NCI-H2196 (cell line): Measurements from ENCODE around the gene SCP2D1.

Experiments
- DNase-seq: peaks from one replicate; lab custom pipeline; 2025; ENCODE audit not compliant: unreplicated experiment; lab: John Stamatoyannopoulos, UW

SCP2D1 gene

GRCh38 chr20:18811904-18812303 is 1.7 kb upstream of the SCP2D1 start:
- no peak for DNase-seq

DNA sequence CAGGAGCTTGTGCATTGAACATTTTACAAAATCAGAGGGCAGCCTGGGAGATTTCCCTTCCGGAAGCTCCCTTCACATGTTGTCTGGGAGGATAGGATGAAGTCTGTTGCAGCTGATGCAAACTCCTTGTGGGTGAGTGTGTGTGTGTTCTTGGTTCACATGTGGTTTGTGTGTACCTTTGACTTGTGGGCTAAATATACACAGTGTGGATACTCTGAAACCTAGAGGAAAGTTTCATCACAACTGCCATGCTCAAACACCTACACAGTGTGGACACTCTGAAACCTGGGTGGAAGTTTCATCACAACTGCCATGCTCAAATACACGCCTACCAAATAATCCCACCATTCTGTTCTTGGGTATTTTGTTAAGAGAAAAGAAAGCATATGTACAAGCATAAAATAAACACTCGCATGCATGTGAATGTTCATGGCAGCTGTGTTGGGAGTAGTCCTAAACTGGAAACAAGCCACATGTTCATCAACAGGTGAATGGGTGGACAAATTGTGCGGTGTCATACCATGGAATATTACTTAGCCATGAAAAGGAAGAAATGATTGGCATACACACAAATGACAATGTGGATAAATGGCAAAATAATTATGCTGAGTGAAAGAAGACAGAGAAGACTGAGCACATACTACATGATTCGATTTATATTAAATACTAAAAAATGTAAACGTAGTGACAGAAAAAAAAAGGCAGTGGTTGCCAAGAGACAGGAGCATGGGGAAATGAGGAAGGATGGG is 1.8 kb downstream of the SCP2D1 start:
- no peak for DNase-seq

DNA sequence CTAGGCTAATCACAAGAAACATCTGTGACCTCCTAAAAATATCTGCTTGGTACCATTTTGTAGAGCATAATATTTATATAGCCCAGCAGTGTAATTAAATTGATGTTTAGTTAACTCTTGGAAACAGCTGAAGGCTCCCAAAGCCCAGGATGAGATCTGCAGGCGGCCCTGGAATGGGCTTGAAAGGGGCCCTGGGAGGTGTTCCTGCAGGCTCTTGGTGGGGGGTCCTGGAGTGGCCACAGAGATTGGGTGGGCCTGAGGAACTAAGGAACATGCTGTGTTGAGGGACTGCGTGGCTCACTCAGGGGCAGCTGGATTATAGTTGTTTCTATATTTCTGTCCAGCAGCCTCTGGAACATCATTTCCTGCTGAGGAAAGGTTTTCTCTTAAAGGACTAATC is 9.2 kb downstream of the SCP2D1 start:
- no peak for DNase-seq

DNA sequence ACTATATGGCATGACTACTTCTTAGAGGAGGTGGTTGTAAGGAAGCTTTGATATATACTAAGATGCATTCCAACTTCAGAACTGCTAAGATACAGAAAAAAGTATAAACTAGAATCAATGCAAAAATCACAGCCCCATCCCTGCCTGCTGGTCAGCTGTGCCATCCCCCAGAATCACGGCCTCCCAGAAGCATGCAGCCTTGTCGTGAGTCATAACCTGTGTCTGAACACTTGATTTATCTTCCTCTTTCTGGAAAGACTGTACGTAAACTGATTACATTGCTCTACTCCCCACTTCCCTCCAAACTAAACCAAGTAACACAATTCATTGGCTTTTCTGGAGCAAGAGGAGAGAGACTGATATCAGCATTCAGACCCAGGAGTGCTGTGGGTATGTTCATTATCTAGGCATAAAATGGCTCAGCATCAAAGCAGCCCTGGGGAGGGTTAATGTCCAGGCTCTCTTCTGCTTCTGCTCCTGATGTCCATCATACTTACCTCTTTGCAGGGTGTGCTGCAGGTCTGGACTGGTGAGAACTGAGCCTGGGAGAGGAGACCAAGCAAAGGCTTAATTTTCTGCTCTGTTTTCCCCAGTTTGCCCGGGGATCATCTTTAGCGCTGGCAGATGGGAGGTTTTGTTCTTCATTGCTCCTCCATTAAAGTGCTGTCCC is 18.4 kb downstream of the SCP2D1 start:
- DNase-seq: no peak

DNA sequence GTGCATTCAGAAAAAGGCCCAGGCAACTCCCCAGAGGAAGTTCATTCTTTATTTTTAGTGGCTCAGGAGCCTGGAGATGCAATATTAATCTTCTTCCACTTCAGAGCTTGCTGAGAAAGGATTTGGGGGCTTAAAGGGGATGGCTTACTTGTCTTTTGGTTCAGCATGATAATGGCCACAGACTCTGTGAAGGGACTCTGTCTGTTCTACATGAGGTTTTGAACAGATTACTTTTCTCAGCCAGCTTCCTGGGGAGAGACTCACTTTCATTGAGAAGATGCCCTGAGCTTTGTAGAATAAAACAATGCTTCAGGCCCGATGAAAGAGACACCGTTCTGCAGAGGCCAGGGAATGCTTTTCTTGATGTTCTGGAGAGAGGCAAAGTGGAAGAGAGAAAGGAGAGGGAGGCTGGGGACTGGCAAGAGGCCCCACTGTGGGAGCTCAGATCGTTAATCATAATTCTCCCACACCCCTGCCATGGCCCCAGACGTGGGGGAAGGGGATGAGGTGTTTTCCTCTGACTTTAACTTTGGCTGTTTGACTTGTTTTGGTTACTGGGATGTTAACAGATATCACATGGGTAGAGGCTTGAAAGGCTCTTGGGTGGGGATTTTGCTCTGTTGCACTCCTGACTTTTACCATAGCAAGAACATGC is 19.1 kb downstream of the SCP2D1 start:
- no peak for DNase-seq

- no peak for DNase-seq
These were observed 22.1 kb downstream of the SCP2D1 start for GRCh38 chr20:18835466-18836256.

DNA sequence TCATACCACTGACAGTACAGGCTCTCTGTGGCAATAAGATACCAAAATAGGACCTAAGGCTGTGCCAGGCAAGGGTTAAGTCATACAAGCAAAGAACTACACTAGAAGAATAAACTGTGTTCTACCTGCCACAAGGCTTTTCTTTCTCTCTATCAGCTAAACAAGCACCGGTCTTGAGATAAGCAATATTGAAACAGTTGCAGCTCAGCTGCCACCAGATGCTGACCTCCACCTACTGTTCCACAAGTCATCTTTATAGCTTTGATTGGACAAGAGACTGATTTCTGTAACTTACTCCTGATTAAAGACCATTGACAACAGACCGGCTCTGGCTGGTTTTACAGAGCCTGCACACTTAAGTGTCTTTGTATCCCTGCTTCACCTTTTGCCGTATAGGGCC is 24.1 kb downstream of the SCP2D1 start:
- no peak for DNase-seq

GRCh38 chr20:18839507-18840247 is 26.1 kb downstream of the SCP2D1 start:
- no peak for DNase-seq

- no peak for DNase-seq
These were observed 26.7 kb downstream of the SCP2D1 start for GRCh38 chr20:18840248-18840645.

DNA sequence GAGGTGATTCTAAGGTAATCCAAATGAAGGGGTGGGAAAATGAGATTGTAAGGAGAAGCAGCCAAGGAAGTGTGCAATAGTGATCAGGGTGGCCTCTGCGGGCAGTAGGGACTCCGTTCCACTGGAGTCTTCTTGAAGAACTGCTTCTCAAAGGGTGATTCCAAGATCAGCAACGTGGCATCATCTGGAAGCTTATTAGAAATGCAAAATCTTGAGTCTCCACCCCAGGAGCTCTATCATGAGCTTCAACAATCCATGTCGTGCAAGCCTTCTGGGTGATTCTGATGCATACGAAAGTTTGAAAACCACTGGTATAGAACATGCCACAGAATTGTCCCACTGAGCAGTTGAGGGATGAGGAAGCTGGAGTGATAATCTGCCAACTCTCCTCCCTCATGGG is 31.4 kb downstream of the SCP2D1 start:
- no peak for DNase-seq

DNA sequence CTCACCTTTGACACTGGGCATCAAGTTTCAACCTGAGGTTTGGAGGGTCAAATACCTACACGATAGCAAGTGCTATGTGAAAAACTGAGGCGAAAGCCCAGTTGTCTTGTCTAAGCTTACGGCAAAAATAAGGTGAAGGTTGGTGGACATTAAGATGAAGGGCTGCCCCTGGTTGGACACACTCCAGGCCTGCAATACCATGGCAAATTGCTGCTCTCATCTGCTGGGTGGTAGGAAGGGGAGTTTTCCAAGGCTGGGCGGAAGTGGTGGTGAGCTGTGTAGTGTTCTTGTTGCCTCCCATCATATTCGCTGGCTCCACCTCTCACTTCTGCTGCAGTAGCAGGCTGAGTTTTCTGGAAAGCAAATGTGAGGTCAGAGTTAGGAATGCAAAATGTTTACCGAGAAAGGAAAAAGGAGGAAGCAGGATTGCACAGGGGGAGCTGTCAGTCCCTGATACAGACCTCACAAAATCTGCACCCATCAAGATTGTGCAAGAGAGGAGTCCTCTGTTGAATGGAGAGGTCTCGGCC is 33.7 kb downstream of the SCP2D1 start:
- DNase-seq: no peak

GRCh38 chr20:18849131-18849530 is 35.5 kb downstream of the SCP2D1 start:
- no peak for DNase-seq

DNA sequence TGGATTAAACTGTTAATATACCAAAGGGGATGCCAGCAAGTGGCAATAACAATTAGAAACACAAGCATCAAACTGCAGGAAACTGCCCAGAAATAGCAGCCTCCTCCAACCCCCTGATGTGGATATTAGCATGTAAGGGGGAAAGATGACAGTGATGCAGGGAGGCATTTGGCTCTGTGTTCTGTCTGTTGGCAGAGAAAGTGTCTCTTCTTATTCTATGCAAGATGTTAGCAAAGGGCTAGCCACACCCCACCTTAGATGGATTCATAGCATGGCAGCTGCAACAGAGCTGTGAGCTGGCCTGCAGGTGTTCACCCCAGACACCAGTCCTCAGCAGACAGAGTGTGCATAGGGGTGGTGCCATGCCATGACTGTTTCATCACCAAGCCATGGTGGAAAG is 38.0 kb downstream of the SCP2D1 start:
- peak; percentile 23 for DNase-seq

- DNase-seq: no peak
These were observed 38.7 kb downstream of the SCP2D1 start for GRCh38 chr20:18852318-18852717.

GRCh38 chr20:18853216-18853615 is 39.6 kb downstream of the SCP2D1 start:
- DNase-seq: no peak

GRCh38 chr20:18853946-18854646 is 40.5 kb downstream of the SCP2D1 start:
- no peak for DNase-seq

DNA sequence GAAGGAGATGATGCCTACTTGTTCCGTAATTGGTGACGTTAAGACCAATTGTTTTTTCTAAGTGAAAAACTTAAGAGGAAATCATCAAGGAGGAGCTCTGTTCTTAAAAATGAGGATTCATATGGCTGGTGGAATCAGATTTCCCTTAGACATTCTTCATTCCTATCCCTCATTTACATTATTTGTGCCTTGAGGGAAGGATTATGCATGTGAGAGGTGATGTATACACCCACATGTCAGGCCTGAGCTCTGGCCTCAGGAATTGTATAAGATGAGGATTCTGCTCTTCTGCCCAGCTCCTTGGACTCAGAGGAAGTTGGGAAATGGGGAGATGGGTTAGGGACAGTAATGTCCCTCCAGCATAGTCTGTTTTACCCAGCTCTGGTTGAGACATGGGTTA is 42.3 kb downstream of the SCP2D1 start:
- DNase-seq: no peak

DNA sequence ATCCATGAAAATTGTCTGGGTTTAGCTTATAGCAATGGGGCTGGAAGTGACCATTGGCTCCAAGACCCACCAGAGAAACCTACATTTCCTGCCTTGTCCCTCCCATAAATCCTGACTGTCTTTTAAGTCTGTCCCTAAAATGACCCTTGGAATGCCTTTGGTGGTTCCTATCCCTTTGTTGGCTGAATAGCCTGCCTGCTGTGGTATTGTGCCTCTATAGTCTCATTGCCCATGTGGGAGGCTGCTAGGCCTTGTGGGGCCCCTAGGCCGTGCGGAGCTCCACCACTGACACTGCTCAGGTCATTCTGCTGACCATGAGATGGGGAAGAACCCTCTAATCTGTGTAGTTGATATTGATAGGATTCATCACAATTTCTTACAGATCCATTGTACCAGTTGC is 43.3 kb downstream of the SCP2D1 start:
- no peak for DNase-seq

GRCh38 chr20:18857640-18858039 is 44.1 kb downstream of the SCP2D1 start:
- DNase-seq: no peak

DNA sequence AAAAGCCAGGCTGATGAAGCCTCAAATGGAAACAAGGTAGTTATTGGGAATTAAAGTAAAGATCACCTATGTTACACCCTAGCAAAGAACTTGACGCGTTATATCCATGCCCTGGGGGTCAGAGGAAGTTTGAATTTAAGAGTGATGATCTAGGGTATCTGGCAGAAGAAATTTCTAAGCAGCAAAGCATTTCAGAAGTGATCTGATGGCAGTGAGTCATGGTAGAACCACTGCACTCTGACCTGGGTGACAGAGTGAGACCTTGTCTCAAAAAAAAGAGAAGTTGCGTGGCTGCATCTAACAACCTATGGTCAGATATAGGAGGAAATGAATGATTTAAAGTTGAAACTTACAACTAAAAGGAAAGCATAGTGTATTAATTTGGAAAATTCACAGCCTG is 45.2 kb downstream of the SCP2D1 start:
- no peak for DNase-seq
